GM19395 (cell line): ENCODE measurements around the gene ZNF701.
"Not testable (repeated sequence)": the region's sequence is repeated elsewhere in the genome, so short reads cannot be mapped to it uniquely, and the experiment has no call there.

Experiments
- ATAC-seq: cut with Tn5 transposase; IDR thresholded peaks from one replicate; pipeline ENCODE4 v1.9.1; 2021; ENCODE audit warnings: mild to moderate bottlenecking, moderate library complexity; ENCODE audit not compliant: unreplicated experiment

ZNF701 gene

GRCh38 chr19:52570000-52570861, at the start of gene ZNF701:
Gene ZNF701 (plus strand): TSS chr19:52570287. CDS start chr19:52574148, 3,861 bp downstream.
- ATAC-seq = peak; percentile 88

GRCh38 chr19:52522551-52522950, 47.5 kb upstream of the ZNF701 start:
- no peak for ATAC-seq

- no peak for ATAC-seq
Measured at GRCh38 chr19:52524086-52524485, 46.0 kb upstream of the ZNF701 start.

- peak; percentile 91 for ATAC-seq
Measured at GRCh38 chr19:52527134-52527955, 42.7 kb upstream of the ZNF701 start, which contains the start of gene ZNF808. Gene ZNF808 (plus strand): TSS chr19:52527668. CDS start chr19:52543285, 15,617 bp downstream.

- ATAC-seq = peak; percentile 19
Measured at GRCh38 chr19:52527956-52528351, 42.1 kb upstream of the ZNF701 start.

- no peak for ATAC-seq
Measured at GRCh38 chr19:52532480-52532879, 37.6 kb upstream of the ZNF701 start.

GRCh38 chr19:52533901-52534300, 36.2 kb upstream of the ZNF701 start:
- no peak for ATAC-seq

GRCh38 chr19:52535385-52535770, 34.7 kb upstream of the ZNF701 start:
- ATAC-seq = peak; percentile 15

- peak; percentile 85 for ATAC-seq
Measured at GRCh38 chr19:52535771-52536447, 34.2 kb upstream of the ZNF701 start.

- peak; percentile 37 for ATAC-seq
Measured at GRCh38 chr19:52536448-52536800, 33.7 kb upstream of the ZNF701 start.

- not testable (repeated sequence) for ATAC-seq
Measured at GRCh38 chr19:52538815-52539214, 31.3 kb upstream of the ZNF701 start.

GRCh38 chr19:52541176-52541575, 28.9 kb upstream of the ZNF701 start:
- ATAC-seq = not testable (repeated sequence)

GRCh38 chr19:52541608-52542007, 28.5 kb upstream of the ZNF701 start:
- no peak for ATAC-seq

GRCh38 chr19:52542541-52542940, 27.5 kb upstream of the ZNF701 start:
- ATAC-seq = not testable (repeated sequence)

- ATAC-seq = no peak
Measured at GRCh38 chr19:52542984-52543664, 27.0 kb upstream of the ZNF701 start.

- ATAC-seq = no peak
Measured at GRCh38 chr19:52554216-52554971, 15.7 kb upstream of the ZNF701 start.

GRCh38 chr19:52557231-52557995, 12.7 kb upstream of the ZNF701 start:
- no peak for ATAC-seq

- not testable (repeated sequence) for ATAC-seq
Measured at GRCh38 chr19:52558732-52559445, 11.2 kb upstream of the ZNF701 start.
